ENCODE measurements around the gene ACTA1.

ACTA1 gene

DNA sequence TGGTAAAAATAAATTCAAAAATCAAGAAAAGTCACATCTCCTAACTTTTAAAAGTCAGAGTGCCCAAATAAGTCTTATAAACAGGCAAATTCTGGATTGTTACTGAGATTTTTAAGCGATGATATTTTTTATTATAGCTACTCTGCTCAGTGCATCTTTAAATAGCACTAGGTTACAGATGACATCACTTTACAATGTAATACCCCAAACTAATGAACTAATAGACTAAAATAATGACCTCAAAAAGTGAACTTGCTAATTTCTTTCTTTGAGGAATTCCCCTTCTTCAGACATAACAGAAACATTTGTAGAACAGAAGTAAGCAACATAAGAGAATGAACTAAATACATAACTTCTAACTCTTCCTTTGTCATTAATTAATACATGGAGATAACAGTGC lies 33.0 kb upstream of the ACTA1 start:
- no peak for DNase-seq (ENCODE audit: insufficient read length, low spot score)
- TF ChIP-seq PAX5 (IDR thresholded peaks at IDR 0.05; ENCODE audit: insufficient read depth, low read length, severe bottlenecking) (no peak), POLR2AphosphoS5 (IDR thresholded peaks at IDR 0.05; ENCODE audit: low read depth, low read length) (no peak), POLR2A (IDR thresholded peaks at IDR 0.05; ENCODE audit: low read depth, low read length) (no peak), POU2F2 (IDR thresholded peaks at IDR 0.05; ENCODE audit: low read depth, low read length) (no peak), SPI1 (IDR thresholded peaks at IDR 0.05; ENCODE audit: low read depth, low read length) (no peak), TAF1 (IDR thresholded peaks at IDR 0.05; ENCODE audit: low read depth, low read length) (no peak)
- FAIRE-seq: no peak

DNA sequence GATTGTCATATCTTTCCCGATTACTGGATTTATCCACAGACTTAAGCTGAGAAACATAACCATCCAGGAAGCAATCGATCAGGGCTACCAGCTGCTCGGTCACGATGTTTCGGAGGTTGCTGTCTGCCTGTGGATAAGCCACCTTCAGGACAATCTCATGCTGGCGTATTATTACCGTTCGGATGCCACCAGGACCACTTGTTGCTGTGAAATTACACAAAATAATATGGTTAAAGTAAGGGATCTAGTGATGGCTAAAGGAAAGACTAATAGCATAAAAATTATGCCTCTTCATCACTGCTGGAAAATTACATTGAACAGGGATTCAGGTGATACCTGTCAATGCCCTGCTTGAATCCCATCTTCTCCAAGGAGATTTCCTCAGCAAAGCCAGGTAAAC lies 30.8 kb upstream of the ACTA1 start:
- no peak for TF ChIP-seq POLR2AphosphoS5 (IDR thresholded peaks at IDR 0.05; ENCODE audit: low read depth, low read length)
- no peak for TF ChIP-seq SPI1 (IDR thresholded peaks at IDR 0.05; ENCODE audit: low read depth, low read length)
- no peak for TF ChIP-seq POU2F2 (IDR thresholded peaks at IDR 0.05; ENCODE audit: low read depth, low read length)
- no peak for TF ChIP-seq TAF1 (IDR thresholded peaks at IDR 0.05; ENCODE audit: low read depth, low read length)
- no peak for TF ChIP-seq POLR2A (IDR thresholded peaks at IDR 0.05; ENCODE audit: low read depth, low read length)
- no peak for TF ChIP-seq PAX5 (IDR thresholded peaks at IDR 0.05; ENCODE audit: insufficient read depth, low read length, severe bottlenecking)
- FAIRE-seq: no peak
- DNase-seq (ENCODE audit: insufficient read length, low spot score): no peak

GRCh38 chr1:229461032-229461668 lies 27.3 kb upstream of the ACTA1 start:
- TF ChIP-seq SPI1 (IDR thresholded peaks at IDR 0.05; ENCODE audit: low read depth, low read length): no peak
- TF ChIP-seq TAF1 (IDR thresholded peaks at IDR 0.05; ENCODE audit: low read depth, low read length): no peak
- TF ChIP-seq POLR2A (IDR thresholded peaks at IDR 0.05; ENCODE audit: low read depth, low read length): no peak
- no peak for TF ChIP-seq PAX5 (IDR thresholded peaks at IDR 0.05; ENCODE audit: insufficient read depth, low read length, severe bottlenecking)
- TF ChIP-seq POLR2AphosphoS5 (IDR thresholded peaks at IDR 0.05; ENCODE audit: low read depth, low read length): no peak
- no peak for TF ChIP-seq POU2F2 (IDR thresholded peaks at IDR 0.05; ENCODE audit: low read depth, low read length)
- no peak for DNase-seq (ENCODE audit: insufficient read length, low spot score)
- no peak for FAIRE-seq

GRCh38 chr1:229459815-229460214 lies 25.9 kb upstream of the ACTA1 start:
- TF ChIP-seq POLR2AphosphoS5 (IDR thresholded peaks at IDR 0.05; ENCODE audit: low read depth, low read length): no peak
- FAIRE-seq (no peak), DNase-seq (ENCODE audit: insufficient read length, low spot score) (no peak)

- FAIRE-seq (no peak), DNase-seq (ENCODE audit: insufficient read length, low spot score) (no peak)
- TF ChIP-seq PAX5 (IDR thresholded peaks at IDR 0.05; ENCODE audit: insufficient read depth, low read length, severe bottlenecking) (no peak), SPI1 (IDR thresholded peaks at IDR 0.05; ENCODE audit: low read depth, low read length) (no peak), TAF1 (IDR thresholded peaks at IDR 0.05; ENCODE audit: low read depth, low read length) (no peak), POU2F2 (IDR thresholded peaks at IDR 0.05; ENCODE audit: low read depth, low read length) (no peak), POLR2A (IDR thresholded peaks at IDR 0.05; ENCODE audit: low read depth, low read length) (no peak)
Observed at GRCh38 chr1:229457436-229457835, 23.5 kb upstream of the ACTA1 start.

DNA sequence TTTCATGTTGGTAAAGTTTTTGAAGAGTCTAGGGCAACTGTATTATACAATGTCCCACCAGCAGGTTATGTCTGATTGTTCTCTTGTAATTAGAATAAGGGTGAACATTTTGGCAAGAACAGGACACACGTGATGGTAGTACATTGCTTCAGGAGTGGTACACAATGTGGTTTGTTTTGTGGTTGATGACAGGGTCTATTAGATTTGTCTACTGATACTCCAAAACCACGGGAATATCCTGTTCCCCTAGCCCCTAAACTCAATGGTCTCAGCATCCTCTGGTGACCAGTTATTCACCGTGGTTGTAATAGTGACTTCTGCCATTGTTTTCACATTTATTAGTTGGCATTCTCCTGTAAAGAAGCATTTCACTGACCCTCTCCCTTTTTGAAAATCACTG lies 22.1 kb upstream of the ACTA1 start:
- TF ChIP-seq POU2F2 (IDR thresholded peaks at IDR 0.05; ENCODE audit: low read depth, low read length): no peak
- no peak for TF ChIP-seq POLR2AphosphoS5 (IDR thresholded peaks at IDR 0.05; ENCODE audit: low read depth, low read length)
- no peak for TF ChIP-seq POLR2A (IDR thresholded peaks at IDR 0.05; ENCODE audit: low read depth, low read length)
- no peak for TF ChIP-seq PAX5 (IDR thresholded peaks at IDR 0.05; ENCODE audit: insufficient read depth, low read length, severe bottlenecking)
- no peak for TF ChIP-seq SPI1 (IDR thresholded peaks at IDR 0.05; ENCODE audit: low read depth, low read length)
- TF ChIP-seq TAF1 (IDR thresholded peaks at IDR 0.05; ENCODE audit: low read depth, low read length): no peak
- FAIRE-seq (peak; percentile 43), DNase-seq (ENCODE audit: insufficient read length, low spot score) (no peak)

GRCh38 chr1:229454056-229454455 lies 20.2 kb upstream of the ACTA1 start:
- TF ChIP-seq POLR2A (IDR thresholded peaks at IDR 0.05; ENCODE audit: low read depth, low read length): no peak
- TF ChIP-seq TAF1 (IDR thresholded peaks at IDR 0.05; ENCODE audit: low read depth, low read length): no peak
- TF ChIP-seq POLR2AphosphoS5 (IDR thresholded peaks at IDR 0.05; ENCODE audit: low read depth, low read length): no peak
- TF ChIP-seq POU2F2 (IDR thresholded peaks at IDR 0.05; ENCODE audit: low read depth, low read length): no peak
- TF ChIP-seq SPI1 (IDR thresholded peaks at IDR 0.05; ENCODE audit: low read depth, low read length): no peak
- no peak for TF ChIP-seq PAX5 (IDR thresholded peaks at IDR 0.05; ENCODE audit: insufficient read depth, low read length, severe bottlenecking)
- no peak for DNase-seq (ENCODE audit: insufficient read length, low spot score)

DNA sequence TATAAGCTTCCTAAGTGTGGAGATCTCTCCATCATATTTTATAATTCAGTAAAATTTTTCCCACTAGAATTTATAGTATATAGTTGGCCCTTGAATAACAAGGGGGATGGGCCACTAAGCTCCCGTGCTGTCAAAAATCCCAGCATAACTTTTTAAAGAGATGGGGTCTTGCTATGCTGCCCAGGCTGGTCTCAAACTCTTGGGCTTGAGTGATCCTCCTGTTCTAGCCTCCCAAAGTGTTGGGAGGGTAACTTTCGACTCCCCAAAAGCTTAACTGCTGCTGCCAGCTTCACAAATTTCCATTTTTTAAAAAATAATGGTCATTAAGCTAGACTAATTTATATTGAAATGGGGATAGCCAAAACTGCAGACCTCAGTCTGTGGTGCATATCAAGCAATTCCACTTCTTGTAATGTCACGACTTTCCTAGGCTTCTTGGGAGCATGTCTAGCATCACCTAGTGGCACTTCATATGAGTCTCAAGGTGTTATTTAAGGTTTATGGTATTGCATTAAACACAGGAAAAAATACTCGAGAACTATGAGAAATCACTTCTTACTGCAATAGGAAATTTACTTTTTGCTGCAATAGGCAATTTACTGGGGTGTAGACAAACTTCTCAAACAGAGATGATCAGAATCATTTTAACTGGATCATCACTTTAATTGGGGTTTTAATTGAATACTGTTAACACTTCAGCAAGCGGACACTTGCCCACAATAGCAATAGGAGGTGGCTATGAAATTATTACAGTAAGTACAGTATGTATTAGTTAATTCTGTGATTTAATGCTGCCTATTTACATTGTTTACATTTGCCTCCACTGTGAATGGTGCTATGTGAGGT lies 19.3 kb upstream of the ACTA1 start:
- FAIRE-seq (no peak), DNase-seq (ENCODE audit: insufficient read length, low spot score) (no peak)
- no peak for TF ChIP-seq POLR2A (IDR thresholded peaks at IDR 0.05; ENCODE audit: low read depth, low read length)

More at GRCh38 chr1:229454056-229454455, 20.2 kb upstream of the ACTA1 start:
- peak; percentile 16 for FAIRE-seq

DNA sequence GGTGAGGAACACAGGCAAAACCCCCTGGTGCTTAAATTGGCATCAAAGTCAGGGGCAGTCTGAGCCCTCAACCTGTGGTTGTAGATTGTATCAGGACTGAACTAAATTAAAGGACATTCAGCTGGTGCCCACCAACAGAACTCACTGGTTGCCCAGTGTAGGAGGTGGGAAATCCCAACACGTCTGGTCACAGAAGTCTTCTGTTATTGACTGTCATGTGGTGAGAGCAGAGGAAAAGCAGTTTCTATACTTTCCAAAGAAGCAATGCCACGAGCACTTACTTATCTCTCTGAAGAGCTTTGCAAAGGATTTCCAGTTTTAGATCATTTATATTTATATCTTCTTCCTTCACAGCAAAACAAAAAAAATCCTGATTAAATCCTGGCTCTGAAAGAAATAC lies 15.0 kb upstream of the ACTA1 start:
- no peak for TF ChIP-seq POLR2AphosphoS5 (IDR thresholded peaks at IDR 0.05; ENCODE audit: low read depth, low read length)
- no peak for TF ChIP-seq SPI1 (IDR thresholded peaks at IDR 0.05; ENCODE audit: low read depth, low read length)
- no peak for TF ChIP-seq POLR2A (IDR thresholded peaks at IDR 0.05; ENCODE audit: low read depth, low read length)
- no peak for TF ChIP-seq TAF1 (IDR thresholded peaks at IDR 0.05; ENCODE audit: low read depth, low read length)
- no peak for DNase-seq (ENCODE audit: insufficient read length, low spot score)
- FAIRE-seq: no peak

DNA sequence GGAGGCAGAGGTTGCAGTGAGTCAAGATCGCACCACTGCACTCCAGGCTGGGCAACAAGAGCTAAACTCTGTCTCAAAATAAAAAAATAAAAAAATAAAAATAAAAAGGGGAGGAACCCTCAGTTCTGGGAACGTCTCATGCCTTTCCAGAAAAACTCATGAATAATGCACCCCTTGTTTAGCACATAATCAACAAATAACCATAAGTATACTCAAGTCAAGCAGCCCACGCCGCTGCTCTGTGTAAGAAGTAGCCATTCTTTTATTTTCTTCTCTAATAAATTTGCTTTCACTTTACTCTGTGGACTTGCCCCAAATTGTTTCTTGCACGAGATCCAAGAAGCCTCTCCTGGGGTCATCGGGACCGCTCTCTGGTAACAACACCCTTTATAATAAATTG lies 14.5 kb upstream of the ACTA1 start:
- FAIRE-seq (no peak), DNase-seq (ENCODE audit: insufficient read length, low spot score) (no peak)
- no peak for TF ChIP-seq POLR2AphosphoS5 (IDR thresholded peaks at IDR 0.05; ENCODE audit: low read depth, low read length)
- TF ChIP-seq SPI1 (IDR thresholded peaks at IDR 0.05; ENCODE audit: low read depth, low read length): no peak
- no peak for TF ChIP-seq TAF1 (IDR thresholded peaks at IDR 0.05; ENCODE audit: low read depth, low read length)
- TF ChIP-seq PAX5 (IDR thresholded peaks at IDR 0.05; ENCODE audit: insufficient read depth, low read length, severe bottlenecking): no peak
- no peak for TF ChIP-seq POU2F2 (IDR thresholded peaks at IDR 0.05; ENCODE audit: low read depth, low read length)
- TF ChIP-seq POLR2A (IDR thresholded peaks at IDR 0.05; ENCODE audit: low read depth, low read length): no peak
